ENCODE results near the gene TRIM29.
A peak's percentile ranks its signal among the peaks of the same experiment; 100 is the strongest.
"Not testable (repeated sequence)": the region's sequence is repeated elsewhere in the genome, so short reads cannot be mapped to it uniquely, and the experiment has no call there.

TRIM29 gene

DNA sequence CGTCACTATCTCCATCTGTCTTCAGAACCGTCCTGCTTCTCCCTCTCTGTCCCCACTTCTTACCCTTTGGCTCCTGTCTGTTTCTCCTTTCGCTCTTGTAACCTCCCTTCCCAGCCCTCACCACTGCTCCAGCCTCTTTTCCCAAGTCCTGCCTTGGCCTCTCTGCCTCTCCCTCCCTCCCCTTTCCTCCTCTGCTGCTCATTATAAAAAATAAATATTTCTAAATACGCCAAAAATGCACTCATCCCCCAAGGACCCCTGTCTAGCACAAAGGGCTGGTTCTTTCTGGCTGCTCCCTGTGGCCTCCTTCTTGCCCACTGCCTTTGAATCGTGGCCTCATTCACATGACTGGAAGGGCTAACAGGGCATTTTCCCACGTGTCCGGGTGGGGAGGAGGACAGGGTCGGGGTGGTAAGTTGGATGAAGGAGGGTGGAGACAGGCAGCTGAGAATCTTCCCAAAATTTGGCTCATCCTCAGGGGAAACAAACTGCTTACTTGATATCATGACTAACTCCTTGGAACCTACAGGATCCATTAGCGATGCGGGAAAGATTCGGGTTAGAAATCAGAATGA is 46.5 kb upstream of the TRIM29 start:
- TF ChIP-seq, protein P1, sequence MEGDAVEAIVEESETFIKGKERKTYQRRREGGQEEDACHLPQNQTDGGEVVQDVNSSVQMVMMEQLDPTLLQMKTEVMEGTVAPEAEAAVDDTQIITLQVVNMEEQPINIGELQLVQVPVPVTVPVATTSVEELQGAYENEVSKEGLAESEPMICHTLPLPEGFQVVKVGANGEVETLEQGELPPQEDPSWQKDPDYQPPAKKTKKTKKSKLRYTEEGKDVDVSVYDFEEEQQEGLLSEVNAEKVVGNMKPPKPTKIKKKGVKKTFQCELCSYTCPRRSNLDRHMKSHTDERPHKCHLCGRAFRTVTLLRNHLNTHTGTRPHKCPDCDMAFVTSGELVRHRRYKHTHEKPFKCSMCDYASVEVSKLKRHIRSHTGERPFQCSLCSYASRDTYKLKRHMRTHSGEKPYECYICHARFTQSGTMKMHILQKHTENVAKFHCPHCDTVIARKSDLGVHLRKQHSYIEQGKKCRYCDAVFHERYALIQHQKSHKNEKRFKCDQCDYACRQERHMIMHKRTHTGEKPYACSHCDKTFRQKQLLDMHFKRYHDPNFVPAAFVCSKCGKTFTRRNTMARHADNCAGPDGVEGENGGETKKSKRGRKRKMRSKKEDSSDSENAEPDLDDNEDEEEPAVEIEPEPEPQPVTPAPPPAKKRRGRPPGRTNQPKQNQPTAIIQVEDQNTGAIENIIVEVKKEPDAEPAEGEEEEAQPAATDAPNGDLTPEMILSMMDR (IDR thresholded peaks at IDR 0.05; ENCODE audit: control insufficient read depth, insufficient read depth, low read depth, low read length, missing control alignments): no peak
- no peak overlapping the region for H3K4me3 ChIP-seq (ENCODE audit: control insufficient read depth, low read depth, low read length)
- DNase-seq (ENCODE audit: low read depth): no peak

DNA sequence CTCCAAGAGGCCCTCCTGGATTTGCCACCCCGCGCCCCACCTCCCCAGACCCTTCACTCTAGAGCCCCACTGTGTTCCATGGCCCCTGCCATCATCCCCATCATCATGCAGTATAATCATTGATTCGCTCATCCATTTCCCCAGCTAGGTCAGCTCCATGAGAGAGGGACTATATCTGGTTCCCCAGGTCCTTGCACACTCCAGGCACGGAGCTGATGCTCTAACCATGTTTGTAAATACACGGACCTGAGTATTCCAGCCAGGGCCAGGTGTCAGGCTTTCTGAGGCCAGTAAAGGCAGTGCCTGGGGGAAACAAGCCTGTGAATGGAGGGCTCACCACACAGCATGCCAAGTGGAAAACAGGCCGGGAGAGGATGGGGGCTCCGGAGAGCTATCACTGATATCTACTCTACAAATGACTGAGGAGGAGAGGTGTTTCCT is 45.8 kb upstream of the TRIM29 start:
- no peak overlapping the region for H3K4me3 ChIP-seq (ENCODE audit: control insufficient read depth, low read depth, low read length)
- TF ChIP-seq, protein P1 (IDR thresholded peaks at IDR 0.05; ENCODE audit: control insufficient read depth, insufficient read depth, low read depth, low read length, missing control alignments): no peak
- DNase-seq (ENCODE audit: low read depth): no peak

DNA sequence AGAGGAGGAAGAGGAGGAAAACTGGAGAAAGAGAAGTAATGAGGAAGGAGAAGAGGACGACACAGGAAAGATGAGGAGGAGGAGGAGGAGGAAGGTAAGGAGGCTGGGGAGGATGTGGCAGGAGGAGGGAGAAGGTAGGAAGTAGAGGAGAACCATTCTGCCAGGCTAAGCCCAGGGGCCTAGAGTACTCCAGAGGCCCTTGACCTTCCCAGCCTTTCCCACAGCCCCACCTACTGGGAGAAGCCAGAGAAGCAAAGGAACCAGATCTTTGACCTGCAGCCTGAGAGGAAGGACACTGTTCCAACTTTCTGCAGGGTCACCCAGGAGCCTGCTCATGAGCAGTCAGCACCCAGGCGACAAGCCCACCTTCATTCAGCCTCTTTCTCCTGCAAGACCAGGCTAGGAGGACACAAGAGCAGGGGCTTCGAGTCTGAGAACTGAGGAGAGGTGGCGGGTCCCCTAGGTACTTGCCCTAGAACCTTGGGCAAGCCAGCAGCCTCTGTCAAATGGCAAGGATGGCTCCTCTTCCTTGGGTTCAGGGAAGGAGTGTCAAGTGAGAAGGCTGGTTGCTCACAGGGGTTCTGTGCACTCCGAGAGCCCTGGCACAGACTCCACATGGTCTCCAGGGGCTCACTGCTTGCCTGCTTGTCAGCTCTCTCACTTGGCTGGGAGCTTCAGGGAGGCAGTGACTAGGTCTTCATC is 45.0 kb upstream of the TRIM29 start:
- DNase-seq (ENCODE audit: low read depth): no peak
- TF ChIP-seq, protein P1 (IDR thresholded peaks at IDR 0.05; ENCODE audit: control insufficient read depth, insufficient read depth, low read depth, low read length, missing control alignments): peak; percentile 36
- H3K4me3 ChIP-seq (ENCODE audit: control insufficient read depth, low read depth, low read length): no peak overlapping the region

DNA sequence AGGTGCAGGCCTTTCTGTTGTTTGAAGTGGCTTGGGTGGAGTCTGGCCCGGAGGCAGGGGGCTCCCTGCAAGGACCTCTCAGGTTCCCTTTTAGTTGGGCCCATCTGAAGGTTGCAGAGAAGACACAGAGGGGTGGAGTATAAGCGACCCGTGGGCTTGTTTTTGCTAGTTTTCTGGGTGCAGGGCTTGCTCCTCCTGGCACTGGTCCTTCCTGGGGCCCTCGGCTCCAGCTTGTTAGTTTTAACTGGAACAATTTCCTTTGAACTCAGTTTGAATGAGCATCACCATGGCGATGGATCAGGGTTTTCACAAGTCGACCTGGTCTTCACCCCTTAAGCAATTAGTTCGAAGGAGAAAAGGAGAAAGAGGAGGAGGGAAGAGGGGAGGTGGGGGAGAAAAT is 44.5 kb upstream of the TRIM29 start:
- H3K4me3 ChIP-seq (ENCODE audit: control insufficient read depth, low read depth, low read length): no peak overlapping the region
- TF ChIP-seq, protein P1 (IDR thresholded peaks at IDR 0.05; ENCODE audit: control insufficient read depth, insufficient read depth, low read depth, low read length, missing control alignments): no peak
- DNase-seq (ENCODE audit: low read depth): no peak

DNA sequence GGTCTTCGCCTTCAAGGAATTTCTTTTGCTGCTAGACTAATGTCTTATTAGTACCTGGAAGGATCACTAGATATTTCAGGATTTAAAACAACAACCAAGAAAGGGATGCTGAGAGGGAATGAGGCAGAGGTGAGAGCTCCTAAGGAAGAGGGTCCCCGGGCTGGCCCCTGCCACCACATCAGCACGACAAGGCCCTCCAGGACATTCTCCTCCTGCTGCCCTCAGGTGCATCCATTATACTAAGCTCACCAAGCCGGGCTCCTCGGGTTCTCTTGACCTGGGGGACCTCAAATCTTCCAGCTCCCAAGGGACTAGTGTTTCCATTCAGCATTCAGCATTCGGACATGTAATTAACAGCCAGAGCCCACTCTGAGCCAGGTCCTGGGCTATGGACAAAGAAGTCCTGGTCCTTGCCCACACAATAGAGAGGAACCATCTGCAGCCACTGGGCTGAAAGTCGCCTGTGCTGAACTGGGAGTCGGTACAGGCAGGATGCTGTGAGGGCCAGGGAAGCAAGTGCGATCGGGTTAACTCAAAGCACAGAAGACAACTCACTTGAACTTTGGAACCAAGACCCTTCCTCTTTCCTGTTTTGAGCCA is 43.6 kb upstream of the TRIM29 start:
- no peak overlapping the region for H3K4me3 ChIP-seq (ENCODE audit: control insufficient read depth, low read depth, low read length)
- TF ChIP-seq, protein P1 (IDR thresholded peaks at IDR 0.05; ENCODE audit: control insufficient read depth, insufficient read depth, low read depth, low read length, missing control alignments): no peak
- no peak for DNase-seq (ENCODE audit: low read depth)

DNA sequence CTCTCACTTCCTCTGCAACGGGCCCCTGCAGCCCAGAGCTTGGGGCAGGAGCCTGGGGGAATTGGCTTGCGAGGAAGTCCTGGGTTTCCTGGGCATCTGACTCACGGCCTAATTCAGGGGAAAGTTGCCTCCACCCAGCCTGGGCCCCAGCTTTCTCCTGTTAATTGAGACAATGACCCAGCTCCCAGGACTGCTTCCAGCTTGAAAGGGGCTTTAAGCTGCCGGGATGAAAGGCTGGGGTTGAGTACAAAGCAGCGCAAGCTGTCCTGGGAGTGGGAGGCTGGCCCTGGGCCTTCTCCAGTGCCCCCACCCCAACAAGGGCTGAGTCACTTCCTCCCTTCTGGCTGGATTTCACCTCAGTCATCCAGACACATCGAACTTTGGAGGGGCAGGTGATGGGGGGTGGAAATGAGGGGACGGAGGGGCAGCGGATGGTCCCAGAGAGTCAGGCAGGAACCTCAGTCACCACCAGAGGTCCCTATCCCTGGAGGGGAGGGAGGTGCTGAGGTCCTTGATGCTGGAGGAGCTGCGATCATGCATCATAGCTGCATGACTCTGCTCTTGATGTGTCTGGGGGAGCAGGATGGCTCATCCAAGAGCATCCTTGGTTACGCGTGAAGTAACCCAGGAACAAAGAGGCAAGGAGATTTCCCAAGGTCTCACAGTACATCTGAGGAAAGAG is 42.8 kb upstream of the TRIM29 start:
- TF ChIP-seq, protein P1 (IDR thresholded peaks at IDR 0.05; ENCODE audit: control insufficient read depth, insufficient read depth, low read depth, low read length, missing control alignments): peak; percentile 48
- DNase-seq (ENCODE audit: low read depth): no peak
- no peak overlapping the region for H3K4me3 ChIP-seq (ENCODE audit: control insufficient read depth, low read depth, low read length)

DNA sequence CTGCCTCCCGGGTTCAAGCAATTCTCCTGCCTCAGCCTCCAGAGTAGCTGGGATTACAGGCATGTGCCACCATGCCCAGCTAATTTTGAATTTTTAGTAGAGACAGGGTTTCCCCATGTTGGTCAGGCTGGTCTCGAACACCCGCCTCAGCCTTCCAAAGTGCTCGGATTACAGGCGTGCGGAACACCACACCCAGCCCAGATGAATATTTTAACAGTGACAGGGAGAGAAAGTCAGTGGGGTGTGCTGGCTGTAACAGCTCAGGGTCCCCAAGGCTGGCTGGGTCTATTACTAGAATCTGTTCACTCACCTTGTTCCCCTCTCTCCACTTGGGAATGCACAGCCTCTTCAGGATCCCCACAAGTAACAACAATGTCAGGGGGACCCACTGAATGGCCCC is 42.1 kb upstream of the TRIM29 start:
- H3K4me3 ChIP-seq (ENCODE audit: control insufficient read depth, low read depth, low read length); DNase-seq (ENCODE audit: low read depth): not testable (repeated sequence)
